GM19438 (cell line): ENCODE measurements around the gene KBTBD8.

ENCODE experiments used
- ATAC-seq: cut with Tn5 transposase; IDR thresholded peaks from one replicate; pipeline ENCODE4 v1.9.1; 2021; ENCODE audit warnings: low read depth; ENCODE audit not compliant: unreplicated experiment

Gene KBTBD8

GRCh38 chr3:67033079-67033478 lies 35.0 kb downstream of the KBTBD8 start:
- ATAC-seq, result no peak

GRCh38 chr3:67034371-67034770 lies 36.3 kb downstream of the KBTBD8 start:
- no peak for ATAC-seq

- ATAC-seq, result no peak
Measured at GRCh38 chr3:67037615-67038014, 39.5 kb downstream of the KBTBD8 start.

- ATAC-seq, result no peak
Measured at GRCh38 chr3:67044295-67044694, 46.2 kb downstream of the KBTBD8 start.

- no peak for ATAC-seq
Measured at GRCh38 chr3:67044955-67045354, 46.8 kb downstream of the KBTBD8 start.

GRCh38 chr3:67045711-67046465 lies 47.8 kb downstream of the KBTBD8 start:
- no peak for ATAC-seq

GRCh38 chr3:67047051-67047450 lies 48.9 kb downstream of the KBTBD8 start:
- ATAC-seq, result no peak

- ATAC-seq, result peak; percentile 90
Measured at GRCh38 chr3:67048067-67048714, 50.1 kb downstream of the KBTBD8 start.

GRCh38 chr3:67048715-67049074 lies 50.6 kb downstream of the KBTBD8 start:
- peak; percentile 63 for ATAC-seq

GRCh38 chr3:67059443-67059842 lies 61.3 kb downstream of the KBTBD8 start:
- no peak for ATAC-seq
